ENCODE results near the gene TUBA4B.

DNA sequence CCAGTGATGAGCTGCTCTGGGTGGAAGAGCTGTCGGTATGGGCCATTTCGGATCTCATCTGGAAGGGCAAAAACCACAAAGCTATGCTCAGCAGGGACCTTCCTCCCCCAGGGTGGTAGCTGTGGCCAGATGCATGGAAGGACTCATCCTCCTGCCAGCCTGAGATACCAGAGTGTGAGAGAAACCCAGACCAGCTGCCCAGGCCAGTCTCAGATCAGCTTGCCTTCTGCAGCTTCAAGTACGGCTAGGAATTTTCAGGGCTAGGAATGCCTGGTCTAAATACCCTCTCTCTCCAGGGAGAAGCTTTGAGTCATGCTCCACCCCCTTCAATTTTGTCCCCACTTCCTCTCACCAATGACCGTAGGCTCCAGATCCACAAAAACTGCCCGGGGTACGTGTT, 1.4 kb upstream of the TUBA4B start:
- no peak for TF ChIP-seq CTCF (IDR thresholded peaks at IDR 0.05)
- no peak for TF ChIP-seq POLR2AphosphoS5 (IDR thresholded peaks at IDR 0.05; ENCODE audit: low read depth, low read length)
- no peak for TF ChIP-seq TCF7L2 (IDR thresholded peaks at IDR 0.05; ENCODE audit: low read depth, low read length)
- TF ChIP-seq, protein P1, sequence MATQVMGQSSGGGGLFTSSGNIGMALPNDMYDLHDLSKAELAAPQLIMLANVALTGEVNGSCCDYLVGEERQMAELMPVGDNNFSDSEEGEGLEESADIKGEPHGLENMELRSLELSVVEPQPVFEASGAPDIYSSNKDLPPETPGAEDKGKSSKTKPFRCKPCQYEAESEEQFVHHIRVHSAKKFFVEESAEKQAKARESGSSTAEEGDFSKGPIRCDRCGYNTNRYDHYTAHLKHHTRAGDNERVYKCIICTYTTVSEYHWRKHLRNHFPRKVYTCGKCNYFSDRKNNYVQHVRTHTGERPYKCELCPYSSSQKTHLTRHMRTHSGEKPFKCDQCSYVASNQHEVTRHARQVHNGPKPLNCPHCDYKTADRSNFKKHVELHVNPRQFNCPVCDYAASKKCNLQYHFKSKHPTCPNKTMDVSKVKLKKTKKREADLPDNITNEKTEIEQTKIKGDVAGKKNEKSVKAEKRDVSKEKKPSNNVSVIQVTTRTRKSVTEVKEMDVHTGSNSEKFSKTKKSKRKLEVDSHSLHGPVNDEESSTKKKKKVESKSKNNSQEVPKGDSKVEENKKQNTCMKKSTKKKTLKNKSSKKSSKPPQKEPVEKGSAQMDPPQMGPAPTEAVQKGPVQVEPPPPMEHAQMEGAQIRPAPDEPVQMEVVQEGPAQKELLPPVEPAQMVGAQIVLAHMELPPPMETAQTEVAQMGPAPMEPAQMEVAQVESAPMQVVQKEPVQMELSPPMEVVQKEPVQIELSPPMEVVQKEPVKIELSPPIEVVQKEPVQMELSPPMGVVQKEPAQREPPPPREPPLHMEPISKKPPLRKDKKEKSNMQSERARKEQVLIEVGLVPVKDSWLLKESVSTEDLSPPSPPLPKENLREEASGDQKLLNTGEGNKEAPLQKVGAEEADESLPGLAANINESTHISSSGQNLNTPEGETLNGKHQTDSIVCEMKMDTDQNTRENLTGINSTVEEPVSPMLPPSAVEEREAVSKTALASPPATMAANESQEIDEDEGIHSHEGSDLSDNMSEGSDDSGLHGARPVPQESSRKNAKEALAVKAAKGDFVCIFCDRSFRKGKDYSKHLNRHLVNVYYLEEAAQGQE (IDR thresholded peaks at IDR 0.05; ENCODE audit: insufficient read depth in 1 of 2, low read depth in 2 of 2, low read length in 1 of 2), result no peak
- TF ChIP-seq SIN3A (IDR thresholded peaks at IDR 0.05; ENCODE audit: borderline replicate concordance, insufficient read depth, low read depth, low read length), result no peak

All from Panc1 (cell line).